ENCODE measurements around the gene OR12D3. TPM values are rescaled to one million over a fixed set of nuclear protein-coding genes. Genes with fewer than 3 reads are reported as not detected.

The OR12D3 gene
- total RNA-seq, 1 experiment from 2014 or later = not detected

- no peak for TF ChIP-seq FOXJ3 (CRISPR knock-in tag; IDR thresholded peaks at IDR 0.05; ENCODE audit: borderline replicate concordance)
These were observed 24.4 kb upstream of the OR12D3 start (continued) for GRCh38 chr6:29399525-29399924.

GRCh38 chr6:29395331-29395730 is 20.2 kb upstream of the OR12D3 start, which contains the start of gene OR12D2:
Gene OR12D2 (plus strand): TSS chr6:29395631. CDS start chr6:29396700, 1,069 bp downstream.
- Mint-ChIP-seq H3K36me3 (no peaks in the 10 kb centered on the region), H3K27me3 (ENCODE audit: low read depth) (no peaks in the 10 kb centered on the region; the same call in 1 of the 2 replicates), H3K27ac (no peak within 1 kb of the TSS), H3K4me3 (no peak within 1 kb of the TSS), H3K9me3 (peaks cover 12% of the 10 kb centered on the region; the same call in 1 of the 2 replicates), H3K4me1 (peaks cover 11% of the 10 kb centered on the region)
- ChIA-PET CTCF (interaction anchor here (1.4 kb wide), 1 partner anchor 323 kb away, joined by 3 read pairs; no protein-coding TSS in a partner anchor), POLR2A (no interaction called here)
- ATAC-seq (no peak), DNase-seq (ENCODE audit: low spot score) (no peak)
- TF ChIP-seq IRF1 (CRISPR knock-in tag; IDR thresholded peaks at IDR 0.05) (no peak), ZMAT4 (CRISPR knock-in tag; IDR thresholded peaks at IDR 0.05) (no peak), ZNF425 (CRISPR knock-in tag; conservative IDR thresholded peaks at IDR 0.05) (no peak), USF2 (CRISPR knock-in tag; IDR thresholded peaks at IDR 0.05) (no peak), SMAD3 (CRISPR knock-in tag; IDR thresholded peaks at IDR 0.05; ENCODE audit: borderline replicate concordance) (no peak), TCF7 (CRISPR knock-in tag; IDR thresholded peaks at IDR 0.05; ENCODE audit: low read depth) (no peak), AFF4 (CRISPR knock-in tag; IDR thresholded peaks at IDR 0.05; ENCODE audit: borderline replicate concordance) (no peak), ZNF219 (CRISPR knock-in tag; IDR thresholded peaks at IDR 0.05; ENCODE audit: borderline replicate concordance) (no peak), ATF6 (CRISPR knock-in tag; IDR thresholded peaks at IDR 0.05) (no peak), ZNF121 (CRISPR knock-in tag; IDR thresholded peaks at IDR 0.05) (no peak)

GRCh38 chr6:29388533-29388932 is 13.4 kb upstream of the OR12D3 start:
- H3K27ac Mint-ChIP-seq = no peak overlapping the region
- ATAC-seq = no peak
- no peak overlapping the region for H3K4me3 Mint-ChIP-seq
- ChIA-PET POLR2A (no interaction called here), CTCF (no interaction called here)
- H3K4me1 Mint-ChIP-seq = no peaks in the 10 kb centered on the region
- DNase-seq (ENCODE audit: low spot score) = no peak
- H3K27me3 Mint-ChIP-seq (ENCODE audit: low read depth) = no peaks in the 10 kb centered on the region
- H3K9me3 Mint-ChIP-seq = peaks cover 8% of the 10 kb centered on the region; the same call in 1 of the 2 replicates
- H3K36me3 Mint-ChIP-seq = no peaks in the 10 kb centered on the region
- no peak for TF ChIP-seq FOXP1 (CRISPR knock-in tag; IDR thresholded peaks at IDR 0.05; ENCODE audit: borderline replicate concordance)
- no peak for TF ChIP-seq ZNF317 (CRISPR knock-in tag; IDR thresholded peaks at IDR 0.05; ENCODE audit: borderline replicate concordance, low read depth)
- no peak for TF ChIP-seq USF2 (CRISPR knock-in tag; IDR thresholded peaks at IDR 0.05)
- TF ChIP-seq ZNF423 (CRISPR knock-in tag; IDR thresholded peaks at IDR 0.05) = no peak
- no peak for TF ChIP-seq ELF4 (CRISPR knock-in tag; IDR thresholded peaks at IDR 0.05; ENCODE audit: low read depth)
- no peak for TF ChIP-seq CREM (CRISPR knock-in tag; IDR thresholded peaks at IDR 0.05)
- no peak for TF ChIP-seq KAT7 (CRISPR knock-in tag; IDR thresholded peaks at IDR 0.05; ENCODE audit: borderline replicate concordance)
- no peak for TF ChIP-seq ZNF281 (CRISPR knock-in tag; IDR thresholded peaks at IDR 0.05)
- no peak for TF ChIP-seq FOXK1 (CRISPR knock-in tag; IDR thresholded peaks at IDR 0.05)
